ENCODE data around the gene ETS2. TPM values are rescaled to one million over a fixed set of nuclear protein-coding genes. Genes with fewer than 3 reads are reported as not detected.

The ETS2 gene
- total and polyA plus RNA-seq, 9 donors = 35.8 to 152 (median 79.6) TPM

- H3K27me3 ChIP-seq = no peaks in the 10 kb centered on the region
- H3K4me1 ChIP-seq (ENCODE audit: insufficient read depth) = no peaks in the 10 kb centered on the region
- TF ChIP-seq EP300 (IDR thresholded peaks at IDR 0.05) (no peak), CTCF (IDR thresholded peaks at IDR 0.05) (no peak), POLR2A (IDR thresholded peaks at IDR 0.05) (no peak)
- no peaks in the 10 kb centered on the region for H3K9me3 ChIP-seq
- DNase-seq = no peak
- no peak overlapping the region for H3K27ac ChIP-seq
- intact Hi-C loops (cut with DNase I) = no loop called here
- H3K36me3 ChIP-seq = no peaks in the 10 kb centered on the region
- WGBS, 3 donors = 86 to 90% (median 87%) methylated on average over 5 of the region's 5 CpGs
- no peak overlapping the region for H3K4me3 ChIP-seq
Observed at GRCh38 chr21:38792676-38793459, 12.9 kb upstream of the ETS2 start.

- WGBS, 3 donors = 84 to 85% (median 85%) methylated on average over 16 of the region's 16 CpGs
- no peak for TF ChIP-seq EP300 (IDR thresholded peaks at IDR 0.05)
- no peak for TF ChIP-seq POLR2A (IDR thresholded peaks at IDR 0.05)
- no peak for TF ChIP-seq CTCF (IDR thresholded peaks at IDR 0.05)
- Histone ChIP-seq H3K9me3 (no peaks in the 10 kb centered on the region), H3K27me3 (no peaks in the 10 kb centered on the region), H3K4me3 (no peak overlapping the region), H3K27ac (no peak overlapping the region), H3K4me1 (ENCODE audit: insufficient read depth) (no peaks in the 10 kb centered on the region), H3K36me3 (no peaks in the 10 kb centered on the region)
- no peak for DNase-seq
- intact Hi-C loops (cut with DNase I) = no loop called here
Observed at GRCh38 chr21:38793926-38794713, 11.6 kb upstream of the ETS2 start.

GRCh38 chr21:38794978-38795377 is 10.8 kb upstream of the ETS2 start:
- DNase-seq = no peak
- whole genome bisulfite sequencing, 3 donors = 81 to 87% (median 83%) methylated on average over 6 of the region's 6 CpGs
- Histone ChIP-seq H3K4me3 (no peak overlapping the region), H3K27me3 (no peaks in the 10 kb centered on the region), H3K4me1 (ENCODE audit: insufficient read depth) (no peaks in the 10 kb centered on the region), H3K36me3 (no peaks in the 10 kb centered on the region), H3K9me3 (no peaks in the 10 kb centered on the region), H3K27ac (no peak overlapping the region)
- TF ChIP-seq CTCF (IDR thresholded peaks at IDR 0.05) = no peak
- intact Hi-C loops (cut with DNase I) = no loop called here

- TF ChIP-seq POLR2A (IDR thresholded peaks at IDR 0.05) (no peak), CTCF (IDR thresholded peaks at IDR 0.05) (no peak), EP300 (IDR thresholded peaks at IDR 0.05) (no peak)
- Histone ChIP-seq H3K27ac (no peak overlapping the region), H3K27me3 (no peaks in the 10 kb centered on the region), H3K9me3 (no peaks in the 10 kb centered on the region), H3K36me3 (no peaks in the 10 kb centered on the region), H3K4me1 (ENCODE audit: insufficient read depth) (no peaks in the 10 kb centered on the region), H3K4me3 (no peak overlapping the region)
- no peak for DNase-seq
- intact Hi-C loops (cut with DNase I) = no loop called here
- 92 to 94% (median 93%) methylated on average over 8 of the region's 8 CpGs for WGBS, 3 donors
Observed at GRCh38 chr21:38795475-38795874, 10.3 kb upstream of the ETS2 start.

Data from ovary (tissue), 9 donors.